Ishikawa (cell line): ENCODE results near the gene KLHDC4.

Experiments used
- CEBPB ChIP-seq: IDR thresholded peaks from 2 replicates; pipeline ENCODE4 v1.6.1; 2012
- CREB1 ChIP-seq: IDR thresholded peaks from 2 replicates; pipeline ENCODE4 v1.6.1; 2012; ENCODE audit warnings: low read depth
- EGR1 ChIP-seq: IDR thresholded peaks from 2 replicates; pipeline ENCODE4 v1.6.1; 2012
- EP300 ChIP-seq: IDR thresholded peaks from 2 replicates; pipeline ENCODE4 v1.6.1; 2012; ENCODE audit warnings: borderline replicate concordance
- FOXM1 ChIP-seq: IDR thresholded peaks from 2 replicates; pipeline ENCODE4 v1.6.1; 2012; ENCODE audit warnings: low read depth, borderline replicate concordance
- MAX ChIP-seq: IDR thresholded peaks from 2 replicates; pipeline ENCODE4 v1.6.1; 2012
- NFIC ChIP-seq: IDR thresholded peaks from 2 replicates; pipeline ENCODE4 v1.6.1; 2012
- RAD21 ChIP-seq: IDR thresholded peaks from 2 replicates; pipeline ENCODE4 v1.6.1; 2012; ENCODE audit warnings: low read depth
- TAF1 ChIP-seq: IDR thresholded peaks from 2 replicates; pipeline ENCODE4 v1.6.1; 2012; ENCODE audit warnings: low read depth, mild to moderate bottlenecking
- TCF12 ChIP-seq: IDR thresholded peaks from 2 replicates; pipeline ENCODE4 v1.6.1; 2012; ENCODE audit warnings: low read depth
- TEAD4 ChIP-seq: IDR thresholded peaks from 2 replicates; pipeline ENCODE4 v1.6.1; 2012
- USF1 ChIP-seq: IDR thresholded peaks from 2 replicates; pipeline ENCODE4 v1.6.1; 2012
- YY1 ChIP-seq: IDR thresholded peaks from 2 replicates; pipeline ENCODE4 v1.6.1; 2012; ENCODE audit warnings: low read depth
- ZBTB7A ChIP-seq: IDR thresholded peaks from 2 replicates; pipeline ENCODE4 v1.6.1; 2012; ENCODE audit warnings: low read depth
- TF ChIP-seq, protein P1 (sequence below): IDR thresholded peaks from 2 replicates; pipeline ENCODE4 v1.6.1; 2012; ENCODE audit warnings: low read depth, mild to moderate bottlenecking

KLHDC4 gene

GRCh38 chr16:87675111-87675719 is 90.6 kb downstream of the KLHDC4 start:
- no peak for TF ChIP-seq EGR1
- TF ChIP-seq EP300, result no peak
- TF ChIP-seq RAD21, result no peak
- TF ChIP-seq FOXM1, result no peak
- no peak for TF ChIP-seq TEAD4
- TF ChIP-seq MAX, result no peak
- no peak for TF ChIP-seq CEBPB
- no peak for TF ChIP-seq ZBTB7A
- TF ChIP-seq TAF1, result no peak
- TF ChIP-seq USF1, result no peak
- no peak for TF ChIP-seq TCF12
- TF ChIP-seq, protein P1, sequence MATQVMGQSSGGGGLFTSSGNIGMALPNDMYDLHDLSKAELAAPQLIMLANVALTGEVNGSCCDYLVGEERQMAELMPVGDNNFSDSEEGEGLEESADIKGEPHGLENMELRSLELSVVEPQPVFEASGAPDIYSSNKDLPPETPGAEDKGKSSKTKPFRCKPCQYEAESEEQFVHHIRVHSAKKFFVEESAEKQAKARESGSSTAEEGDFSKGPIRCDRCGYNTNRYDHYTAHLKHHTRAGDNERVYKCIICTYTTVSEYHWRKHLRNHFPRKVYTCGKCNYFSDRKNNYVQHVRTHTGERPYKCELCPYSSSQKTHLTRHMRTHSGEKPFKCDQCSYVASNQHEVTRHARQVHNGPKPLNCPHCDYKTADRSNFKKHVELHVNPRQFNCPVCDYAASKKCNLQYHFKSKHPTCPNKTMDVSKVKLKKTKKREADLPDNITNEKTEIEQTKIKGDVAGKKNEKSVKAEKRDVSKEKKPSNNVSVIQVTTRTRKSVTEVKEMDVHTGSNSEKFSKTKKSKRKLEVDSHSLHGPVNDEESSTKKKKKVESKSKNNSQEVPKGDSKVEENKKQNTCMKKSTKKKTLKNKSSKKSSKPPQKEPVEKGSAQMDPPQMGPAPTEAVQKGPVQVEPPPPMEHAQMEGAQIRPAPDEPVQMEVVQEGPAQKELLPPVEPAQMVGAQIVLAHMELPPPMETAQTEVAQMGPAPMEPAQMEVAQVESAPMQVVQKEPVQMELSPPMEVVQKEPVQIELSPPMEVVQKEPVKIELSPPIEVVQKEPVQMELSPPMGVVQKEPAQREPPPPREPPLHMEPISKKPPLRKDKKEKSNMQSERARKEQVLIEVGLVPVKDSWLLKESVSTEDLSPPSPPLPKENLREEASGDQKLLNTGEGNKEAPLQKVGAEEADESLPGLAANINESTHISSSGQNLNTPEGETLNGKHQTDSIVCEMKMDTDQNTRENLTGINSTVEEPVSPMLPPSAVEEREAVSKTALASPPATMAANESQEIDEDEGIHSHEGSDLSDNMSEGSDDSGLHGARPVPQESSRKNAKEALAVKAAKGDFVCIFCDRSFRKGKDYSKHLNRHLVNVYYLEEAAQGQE, result no peak

- TF ChIP-seq TEAD4, result no peak
- no peak for TF ChIP-seq CEBPB
- TF ChIP-seq ZBTB7A, result no peak
- no peak for TF ChIP-seq NFIC
- TF ChIP-seq, protein P1, result no peak
- no peak for TF ChIP-seq EP300
- no peak for TF ChIP-seq TAF1
- no peak for TF ChIP-seq EGR1
- no peak for TF ChIP-seq USF1
- no peak for TF ChIP-seq TCF12
- no peak for TF ChIP-seq RAD21
- no peak for TF ChIP-seq YY1
- no peak for TF ChIP-seq CREB1
- no peak for TF ChIP-seq FOXM1
- TF ChIP-seq MAX, result no peak
These were observed 91.4 kb downstream of the KLHDC4 start for GRCh38 chr16:87674419-87674818.

- TF ChIP-seq YY1, result no peak
- TF ChIP-seq FOXM1, result no peak
- TF ChIP-seq TEAD4, result no peak
- no peak for TF ChIP-seq TAF1
- TF ChIP-seq ZBTB7A, result no peak
- no peak for TF ChIP-seq TCF12
- no peak for TF ChIP-seq RAD21
- no peak for TF ChIP-seq EGR1
- no peak for TF ChIP-seq CREB1
- no peak for TF ChIP-seq USF1
- no peak for TF ChIP-seq MAX
- no peak for TF ChIP-seq NFIC
- no peak for TF ChIP-seq EP300
- no peak for TF ChIP-seq CEBPB
- TF ChIP-seq, protein P1, result no peak
These were observed 94.0 kb downstream of the KLHDC4 start for GRCh38 chr16:87671715-87672270.

- TF ChIP-seq MAX, result no peak
- TF ChIP-seq NFIC, result no peak
- no peak for TF ChIP-seq USF1
- TF ChIP-seq, protein P1, result no peak
- no peak for TF ChIP-seq EP300
- TF ChIP-seq EGR1, result no peak
- no peak for TF ChIP-seq CREB1
- no peak for TF ChIP-seq CEBPB
- no peak for TF ChIP-seq FOXM1
- no peak for TF ChIP-seq RAD21
- no peak for TF ChIP-seq TAF1
- TF ChIP-seq YY1, result no peak
- TF ChIP-seq ZBTB7A, result no peak
- no peak for TF ChIP-seq TCF12
- TF ChIP-seq TEAD4, result no peak
These were observed 94.6 kb downstream of the KLHDC4 start for GRCh38 chr16:87671221-87671620.
